Activated CD8-positive, alpha-beta memory T cell treated with anti-CD3 and anti-CD28 coated beads for 36 hours (primary cell): ENCODE data around the gene ONECUT2. TPM values are rescaled to one million over a fixed set of nuclear protein-coding genes. Genes with fewer than 3 reads are reported as not detected.

Experiments used
- CTCF ChIA-PET: fragments of 350-600 bp; sonication (Branson Sonifier 250); formaldehyde crosslinking; loops from one replicate; lab custom pipeline; 2021; ENCODE audit warnings: antibody characterized with exemption; lab: Charles Lee
- POLR2A ChIA-PET: fragments of 350-600 bp; sonication (Branson Sonifier 250); formaldehyde crosslinking; loops from one replicate; lab custom pipeline; 2021; ENCODE audit warnings: antibody characterized with exemption; lab: Charles Lee
- total RNA-seq, 2 experiments: library from RNA; stranded (reverse); gene quantifications; one replicate each; pipeline ENCODE4 v1.2.3, GENCODE V29; 2021

The ONECUT2 gene
- total RNA-seq, 2 experiments from 2014 or later: not detected

DNA sequence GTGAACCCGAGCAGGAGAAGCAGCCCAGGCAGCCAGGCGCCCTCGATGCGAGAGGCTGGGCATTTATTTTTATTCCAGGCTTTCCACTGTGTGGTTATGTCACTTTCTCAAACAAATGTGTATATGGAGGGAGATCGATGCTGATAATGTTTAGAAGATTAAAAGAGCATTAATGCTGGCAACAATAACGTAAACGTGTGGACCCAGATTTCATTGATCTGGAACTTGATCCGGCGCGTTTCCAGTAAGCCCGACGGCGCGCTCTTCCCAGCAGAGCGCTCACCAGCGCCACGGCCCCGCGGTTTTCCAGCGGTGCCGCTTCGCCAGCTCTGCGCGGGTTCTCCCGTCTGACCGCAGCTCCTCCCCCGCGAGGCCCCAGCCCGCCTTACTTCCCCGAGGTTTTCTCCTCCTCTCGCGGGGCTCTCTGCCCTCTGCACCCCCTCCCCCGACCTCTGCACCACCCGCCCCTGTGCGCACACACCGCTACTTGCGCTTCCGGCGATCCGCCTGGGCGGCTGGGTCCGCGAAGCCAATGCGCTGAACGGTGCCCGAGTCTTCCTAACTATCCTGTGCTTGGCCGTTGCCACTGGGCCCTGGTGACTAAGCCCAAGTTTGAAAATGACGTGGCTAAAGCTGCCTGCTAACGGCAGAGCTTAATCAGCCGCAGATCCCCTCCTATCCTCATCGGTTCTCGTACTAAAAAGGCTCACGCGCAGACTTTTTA is 6.1 kb downstream of the ONECUT2 start:
- CTCF ChIA-PET: no interaction called here
- POLR2A ChIA-PET: no interaction called here

DNA sequence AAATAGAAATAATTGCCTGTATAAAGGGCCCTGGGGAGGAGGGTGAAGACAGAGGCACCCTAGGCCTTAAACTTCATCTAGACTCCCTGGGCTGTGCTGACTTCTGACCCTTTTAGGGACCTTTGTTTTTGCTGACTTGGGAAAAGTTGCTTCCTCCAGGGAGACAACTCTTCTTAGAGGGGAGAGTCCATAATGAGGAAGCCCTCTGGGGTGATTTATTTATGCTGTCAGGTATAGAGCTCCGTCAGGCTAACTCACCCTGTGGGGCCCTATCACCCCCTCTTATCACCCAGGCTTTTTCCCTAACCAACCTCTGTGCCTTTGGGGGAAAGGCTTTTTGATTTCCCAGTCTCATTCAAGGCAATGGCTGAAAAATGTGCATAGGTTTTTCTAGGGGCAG is 8.1 kb downstream of the ONECUT2 start:
- POLR2A ChIA-PET: no interaction called here
- CTCF ChIA-PET: no interaction called here

DNA sequence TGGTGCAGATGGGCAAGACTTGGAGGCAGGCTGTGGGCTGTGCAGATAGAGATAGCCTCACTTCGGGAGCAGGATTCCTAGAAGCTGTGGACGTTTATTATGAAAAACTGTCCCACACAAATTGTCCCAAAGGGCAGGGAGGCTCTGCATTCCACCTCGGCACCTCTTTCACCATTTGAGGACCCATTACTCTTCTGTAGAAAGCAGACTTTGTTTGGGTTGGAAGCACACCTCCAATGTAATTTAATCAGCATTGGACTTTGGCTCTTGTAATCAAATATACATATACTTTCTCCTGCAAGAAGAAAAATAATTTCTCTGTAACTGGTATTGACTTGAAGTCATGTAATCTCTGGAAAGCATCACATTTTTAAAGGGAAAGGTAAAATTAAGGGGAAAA is 8.5 kb downstream of the ONECUT2 start:
- CTCF ChIA-PET: no interaction called here
- POLR2A ChIA-PET: no interaction called here

DNA sequence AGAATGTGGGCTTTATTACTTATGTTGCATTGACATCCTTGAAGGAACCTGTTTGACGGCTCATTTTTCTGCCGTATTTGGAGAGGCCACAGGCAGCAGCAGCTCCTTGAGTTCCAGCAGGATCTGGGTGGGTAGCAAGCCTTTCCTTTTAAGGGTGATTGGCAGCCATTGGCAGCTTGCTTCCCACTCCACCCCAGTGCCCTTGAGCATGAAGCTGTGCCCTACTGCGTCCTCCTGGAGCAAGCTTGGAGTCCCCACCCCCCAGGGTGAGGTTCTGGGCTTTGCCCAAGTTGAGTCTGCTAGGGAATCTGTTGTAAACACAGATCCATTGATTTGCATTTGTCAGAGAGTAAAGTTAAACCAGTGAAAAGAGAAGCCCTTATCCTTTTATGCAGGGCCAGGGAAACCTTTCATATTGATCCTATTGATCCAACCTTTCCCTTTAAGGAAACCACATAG is 9.2 kb downstream of the ONECUT2 start:
- POLR2A ChIA-PET: no interaction called here
- CTCF ChIA-PET: no interaction called here

DNA sequence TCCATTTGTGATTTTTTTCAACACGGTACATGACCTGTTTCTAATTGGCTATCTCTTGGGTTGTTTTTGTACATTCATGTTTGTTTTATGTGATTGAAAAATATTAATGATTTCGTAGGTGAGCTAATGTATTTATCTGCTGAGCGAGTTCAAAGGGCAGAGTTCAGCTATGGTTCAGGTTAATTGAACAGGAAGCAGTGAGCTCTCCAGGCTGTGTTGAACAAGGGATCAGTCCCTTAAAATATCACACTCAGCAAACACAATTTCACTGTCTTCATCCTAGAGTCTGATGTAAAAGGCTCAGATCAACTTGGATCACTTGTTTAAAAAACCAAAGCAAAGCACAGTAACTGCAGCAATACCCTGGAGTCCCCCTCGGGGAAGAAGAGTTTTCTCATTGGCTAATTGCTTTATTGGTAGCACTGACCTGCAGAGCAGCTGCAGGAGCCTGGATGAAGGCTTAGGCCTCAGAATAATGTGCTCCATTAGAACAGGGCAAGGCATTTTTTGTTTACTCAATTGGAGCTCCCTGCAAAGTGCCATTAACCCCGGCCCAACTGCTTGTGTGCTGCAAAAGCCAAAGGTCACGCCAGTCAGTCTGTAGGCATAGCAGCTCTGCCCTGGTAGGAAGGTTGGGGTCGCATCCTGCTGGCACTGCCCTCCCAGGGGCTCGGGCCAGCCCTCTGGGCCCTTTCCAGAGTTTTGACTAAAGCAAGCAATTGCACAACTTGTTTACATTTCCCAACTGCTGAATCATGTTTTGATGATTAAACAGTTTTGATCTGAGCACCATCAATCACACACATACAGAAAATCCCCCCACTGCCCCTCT is 10.5 kb downstream of the ONECUT2 start:
- CTCF ChIA-PET: no interaction called here

DNA sequence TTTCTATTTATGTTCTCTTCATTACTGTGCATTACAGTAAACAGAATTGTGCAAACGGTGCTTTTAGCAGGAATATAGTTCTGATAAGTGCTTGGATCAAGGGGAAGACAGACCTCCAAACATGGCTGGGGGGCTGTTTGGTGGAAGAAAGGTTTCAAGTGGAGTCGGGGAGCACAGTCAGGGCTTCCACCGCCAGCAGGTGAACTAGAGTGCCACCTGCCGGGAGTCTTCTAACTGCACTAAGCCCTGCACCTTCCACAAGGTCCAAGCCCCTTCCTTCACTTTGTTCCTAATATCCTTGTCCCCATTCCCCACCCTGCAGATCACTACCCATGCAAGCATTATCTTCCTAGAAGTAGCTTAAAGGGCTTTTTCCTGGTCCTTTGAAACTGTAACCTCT is 11.1 kb downstream of the ONECUT2 start:
- POLR2A ChIA-PET: no interaction called here
- CTCF ChIA-PET: no interaction called here

More for the DNA sequence above, 10.5 kb downstream of the ONECUT2 start:
- POLR2A ChIA-PET: no interaction called here

DNA sequence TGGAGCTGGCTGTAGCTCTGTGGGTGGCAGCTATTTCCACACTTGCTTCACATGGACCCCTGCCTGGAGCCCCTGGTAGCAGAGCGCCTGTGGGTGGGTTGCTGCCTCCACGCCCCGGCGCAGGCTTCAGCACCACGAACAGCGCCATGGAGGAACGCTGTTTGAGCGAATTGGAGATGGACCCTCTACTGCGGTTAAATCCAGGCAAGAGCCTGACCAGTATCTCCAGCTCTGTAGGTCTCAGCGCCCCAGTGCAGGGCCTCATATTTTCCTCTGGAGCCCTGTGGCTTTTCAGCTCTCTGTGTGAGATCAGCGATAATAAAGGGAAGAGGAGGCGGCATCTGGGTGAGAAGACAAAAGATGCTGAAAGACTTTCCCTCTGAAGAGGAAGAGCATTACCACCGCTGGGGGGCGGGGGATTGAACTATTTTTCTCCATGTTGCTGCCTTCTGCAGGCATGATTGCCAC is 12.0 kb downstream of the ONECUT2 start:
- ChIA-PET CTCF (no interaction called here), POLR2A (no interaction called here)

DNA sequence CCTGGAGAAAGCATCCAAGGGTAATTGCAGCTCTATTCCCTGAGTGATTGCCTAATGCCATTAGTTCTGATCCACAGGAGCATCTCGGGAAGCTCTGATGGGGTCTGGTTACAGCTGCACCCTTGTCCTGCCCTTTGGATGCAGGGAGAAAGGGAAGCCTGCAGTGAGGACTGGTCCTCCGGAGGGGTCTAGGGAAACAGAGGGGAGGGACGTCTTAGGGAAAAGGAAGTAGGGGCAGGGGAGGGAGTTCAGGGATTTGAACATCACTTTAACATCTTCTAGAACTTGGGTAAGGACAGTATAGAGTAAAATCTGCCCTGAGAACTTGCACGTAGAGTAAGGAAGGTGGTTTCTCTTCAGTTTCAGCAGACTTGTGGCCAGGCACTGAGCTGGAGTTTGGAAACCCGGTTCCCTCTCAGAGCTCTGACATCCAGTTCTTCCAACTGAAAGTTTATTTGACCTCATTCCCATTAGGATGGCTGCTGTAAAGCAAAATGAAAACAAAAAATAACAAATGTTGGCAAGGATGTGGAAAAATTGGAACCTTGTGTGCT is 20.5 kb downstream of the ONECUT2 start:
- CTCF ChIA-PET: no interaction called here

DNA sequence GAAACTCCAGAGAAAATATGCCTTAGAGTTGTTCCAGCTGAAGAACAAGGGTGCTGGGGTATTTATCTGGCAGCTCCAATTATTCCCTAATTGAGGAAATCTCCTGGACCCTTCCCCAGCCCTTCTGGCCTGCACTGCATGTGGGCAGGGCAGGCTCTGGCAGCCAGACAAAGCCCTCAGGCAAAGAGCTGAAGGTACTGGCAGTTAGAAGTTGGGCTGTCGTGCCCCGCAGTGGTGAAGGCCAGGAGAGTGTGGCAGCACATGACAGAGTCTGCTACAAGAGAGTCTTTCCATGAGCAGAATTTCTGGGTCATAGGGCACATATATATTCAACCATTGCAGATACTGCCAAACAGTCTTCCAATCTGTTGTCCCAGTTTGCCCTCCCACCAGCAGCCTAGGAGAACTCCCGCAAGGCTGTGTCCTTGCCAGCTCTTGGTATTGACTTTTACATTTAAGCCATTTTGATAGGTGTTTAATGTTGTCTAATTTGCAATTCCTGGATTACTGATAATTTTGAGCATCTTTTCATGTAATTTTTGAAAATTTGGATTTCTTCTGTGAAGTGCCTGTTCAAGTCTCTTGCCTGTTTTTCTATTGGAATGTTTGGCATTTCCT is 26.6 kb downstream of the ONECUT2 start:
- POLR2A ChIA-PET: no interaction called here
- CTCF ChIA-PET: no interaction called here

More for the DNA sequence above, 20.5 kb downstream of the ONECUT2 start:
- POLR2A ChIA-PET: no interaction called here

DNA sequence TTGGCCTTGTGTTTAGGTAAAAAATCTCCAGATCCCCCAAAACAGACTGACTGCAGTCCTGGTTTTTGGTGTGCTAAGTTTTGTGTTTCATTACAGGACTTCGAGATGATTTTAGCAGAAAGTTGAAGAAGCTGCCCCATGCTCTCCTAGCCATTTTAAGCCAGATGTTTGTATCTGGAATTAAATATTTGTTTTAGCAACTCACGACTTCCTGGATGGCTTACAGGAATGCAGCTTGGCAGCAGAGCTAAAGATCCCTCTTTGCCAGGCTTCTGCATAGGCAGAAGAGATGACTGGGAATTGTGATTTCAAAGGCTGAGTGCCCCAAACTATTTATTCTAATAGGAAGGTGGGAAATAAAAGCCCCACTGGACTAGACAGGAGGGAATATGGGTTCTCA is 31.1 kb downstream of the ONECUT2 start:
- ChIA-PET CTCF (no interaction called here), POLR2A (no interaction called here)

DNA sequence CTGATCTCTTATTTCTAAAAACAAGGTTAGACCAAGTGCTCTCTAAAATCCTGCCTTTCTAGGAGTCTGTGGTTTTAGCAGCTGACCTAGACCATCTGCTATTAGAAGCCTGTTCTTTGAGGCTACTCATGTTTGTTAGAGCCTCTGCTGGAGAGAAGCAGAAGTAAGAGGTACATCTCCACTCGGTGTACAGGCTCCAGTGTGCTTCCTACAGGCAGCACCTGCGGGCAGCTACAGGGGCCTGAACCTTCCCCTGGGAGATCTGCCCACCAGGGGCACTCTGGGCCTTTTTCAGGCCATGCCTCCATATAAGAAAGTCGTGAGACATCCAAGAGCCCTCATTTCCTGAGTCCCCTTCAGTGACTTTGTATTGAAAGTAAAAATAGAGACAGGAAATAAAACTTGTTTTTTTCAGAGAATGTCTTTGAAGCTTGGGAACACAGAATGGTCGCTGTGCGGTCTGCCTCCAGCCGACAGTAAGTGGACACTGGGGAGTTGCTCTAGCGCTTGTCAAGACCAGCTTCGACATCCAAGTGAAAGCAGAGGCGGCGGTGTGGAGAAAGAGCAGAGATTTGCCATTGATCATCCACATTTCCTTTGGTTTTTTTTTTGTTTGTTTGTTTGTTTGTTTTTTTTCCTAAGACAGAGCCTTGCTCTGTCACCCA is 31.7 kb downstream of the ONECUT2 start:
- CTCF ChIA-PET: no interaction called here
- POLR2A ChIA-PET: no interaction called here

DNA sequence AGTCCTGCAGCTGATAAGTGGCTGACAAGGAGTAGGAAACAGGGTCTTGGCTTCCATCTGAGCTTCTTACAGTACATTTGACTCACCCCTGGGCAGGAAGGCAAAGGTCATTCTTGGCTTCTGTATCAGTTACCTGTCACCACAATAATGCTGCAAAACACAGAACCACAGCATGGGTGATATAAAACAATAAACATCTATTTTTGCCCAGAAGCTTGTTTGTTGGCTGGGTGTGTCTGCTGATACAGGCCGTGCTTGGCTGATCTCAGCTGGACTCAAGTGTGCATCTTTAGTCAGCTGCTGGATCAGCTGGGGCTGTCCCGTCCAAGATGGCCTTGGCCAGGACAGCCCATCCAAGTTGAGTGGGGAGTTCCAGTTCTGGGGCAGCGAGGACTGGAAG is 34.7 kb downstream of the ONECUT2 start:
- POLR2A ChIA-PET: no interaction called here
- CTCF ChIA-PET: no interaction called here

DNA sequence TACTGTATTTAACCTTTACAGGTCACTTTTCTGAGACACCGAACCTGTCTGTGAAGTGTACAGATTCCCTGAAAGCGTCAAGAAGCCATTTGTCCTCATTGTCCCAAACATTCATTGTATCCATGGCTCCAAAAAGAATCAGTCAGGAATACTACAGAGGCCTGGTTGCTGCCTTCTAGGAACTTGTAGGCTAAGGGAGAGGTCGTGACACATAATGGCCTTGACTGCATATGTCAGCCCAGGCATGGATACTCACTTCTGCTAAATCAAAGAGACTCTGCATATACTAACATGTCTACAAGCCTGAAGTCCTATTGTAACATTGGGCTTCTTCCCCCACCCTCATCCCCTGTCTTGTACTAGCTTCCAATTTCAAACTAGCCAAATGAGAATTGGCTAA is 40.2 kb downstream of the ONECUT2 start:
- POLR2A ChIA-PET: no interaction called here
- CTCF ChIA-PET: no interaction called here

DNA sequence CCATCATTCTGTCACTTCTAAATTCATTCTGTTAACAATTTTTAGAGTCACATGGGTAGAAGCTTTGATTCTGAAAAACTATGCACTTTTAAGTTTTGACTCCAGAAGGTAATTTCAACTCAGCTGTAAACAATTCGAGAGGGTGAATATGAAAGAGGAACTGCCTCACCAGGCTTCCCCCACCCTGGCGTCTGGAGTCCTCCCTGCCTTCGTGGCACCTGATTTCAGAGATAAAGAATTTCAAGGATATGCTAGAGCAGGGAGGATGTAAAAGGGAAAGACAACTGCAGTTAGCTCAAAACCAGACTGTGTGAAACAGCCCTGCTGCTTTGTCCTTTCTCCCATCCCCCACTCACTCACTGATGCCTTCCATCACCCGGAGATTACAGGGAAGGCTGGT is 40.7 kb downstream of the ONECUT2 start:
- POLR2A ChIA-PET: no interaction called here
- CTCF ChIA-PET: no interaction called here

DNA sequence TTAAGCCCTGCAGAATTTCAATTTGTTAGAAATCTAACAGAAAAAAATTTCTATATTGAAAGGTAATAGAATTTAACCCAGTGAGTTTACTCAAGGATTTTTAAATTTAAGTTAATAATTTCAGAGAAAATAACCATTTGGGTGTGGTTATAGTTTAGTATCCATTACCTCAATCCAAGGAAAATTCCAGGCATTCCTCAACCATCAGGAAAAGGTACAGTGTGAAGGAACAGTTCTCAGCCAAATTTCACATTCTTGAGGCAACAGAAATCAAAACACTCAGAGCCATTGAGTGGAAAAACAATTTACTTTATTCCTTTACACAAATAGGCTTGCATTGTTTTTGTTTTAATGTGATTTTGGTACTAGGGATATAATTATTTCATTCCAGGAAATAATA is 45.6 kb downstream of the ONECUT2 start:
- POLR2A ChIA-PET: no interaction called here
- CTCF ChIA-PET: no interaction called here

DNA sequence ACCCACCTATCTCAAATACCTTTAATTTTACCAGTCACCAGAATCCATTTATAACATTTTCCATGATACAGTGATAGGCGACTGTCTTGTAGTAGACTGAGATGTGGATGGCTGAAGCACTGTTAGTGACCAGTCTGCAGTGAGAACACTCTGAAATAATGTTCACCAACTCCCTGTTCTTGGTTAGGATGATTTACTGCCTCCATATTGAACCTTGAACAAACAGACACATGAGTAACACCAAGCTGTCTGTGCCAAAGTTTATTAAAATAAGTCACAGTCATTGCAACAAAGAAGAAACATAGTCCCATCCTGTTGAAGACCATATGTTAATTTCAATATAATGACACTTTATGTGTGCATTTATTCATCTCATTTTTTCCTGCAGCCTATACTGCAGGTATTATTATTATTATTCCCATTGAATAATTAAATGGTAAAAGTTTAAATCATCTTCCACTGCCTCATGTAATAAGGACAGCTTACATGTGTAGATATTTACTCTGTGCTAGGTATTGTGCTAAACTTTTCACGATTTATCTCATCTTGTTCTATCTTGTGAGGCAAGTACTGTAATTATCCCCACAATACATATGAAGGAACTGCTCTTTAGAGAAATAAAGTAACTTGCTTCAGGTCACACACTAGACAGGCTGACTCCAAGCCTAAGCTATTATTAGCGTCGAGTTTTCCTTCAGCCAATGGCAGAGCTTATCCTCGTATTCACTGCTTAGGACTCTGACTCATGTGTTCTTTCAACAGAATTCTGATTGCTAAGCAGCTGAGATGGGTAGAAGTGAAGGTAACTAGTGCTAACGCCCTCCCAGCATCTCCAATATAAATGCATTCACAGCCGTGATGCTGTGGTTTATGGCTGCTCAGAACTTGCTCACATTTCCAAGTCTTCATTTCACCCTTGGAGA is 62.5 kb downstream of the ONECUT2 start:
- CTCF ChIA-PET: no interaction called here

DNA sequence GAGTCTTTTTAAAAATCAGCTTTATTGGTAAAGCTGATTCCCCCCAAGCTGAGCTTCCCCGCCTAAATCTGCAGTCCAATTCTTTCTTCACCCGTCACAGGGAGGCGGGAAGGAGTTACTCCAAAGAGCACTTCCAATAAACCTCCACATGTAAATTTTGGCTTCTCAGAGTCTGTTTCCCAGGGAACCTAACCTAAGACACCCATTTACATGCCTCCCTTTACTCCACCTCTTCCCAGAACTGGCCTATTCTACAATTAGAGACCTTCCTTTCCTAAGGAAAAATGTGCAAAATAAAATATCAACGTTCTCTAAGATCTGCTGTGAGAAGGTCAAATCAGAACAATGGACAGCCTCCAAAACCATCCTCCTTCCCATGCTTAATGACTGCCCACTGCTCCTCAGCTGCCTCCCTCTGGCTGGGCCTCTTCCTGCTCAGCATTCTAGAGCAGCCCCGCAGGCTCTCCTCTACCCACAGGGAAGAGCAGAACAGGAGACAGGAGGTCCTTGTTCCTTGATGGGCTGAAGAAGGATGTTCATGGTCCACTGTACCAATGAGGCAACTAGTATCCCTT is 63.6 kb downstream of the ONECUT2 start:
- POLR2A ChIA-PET: no interaction called here
- CTCF ChIA-PET: no interaction called here

More for the DNA sequence above, 62.5 kb downstream of the ONECUT2 start:
- POLR2A ChIA-PET: no interaction called here

DNA sequence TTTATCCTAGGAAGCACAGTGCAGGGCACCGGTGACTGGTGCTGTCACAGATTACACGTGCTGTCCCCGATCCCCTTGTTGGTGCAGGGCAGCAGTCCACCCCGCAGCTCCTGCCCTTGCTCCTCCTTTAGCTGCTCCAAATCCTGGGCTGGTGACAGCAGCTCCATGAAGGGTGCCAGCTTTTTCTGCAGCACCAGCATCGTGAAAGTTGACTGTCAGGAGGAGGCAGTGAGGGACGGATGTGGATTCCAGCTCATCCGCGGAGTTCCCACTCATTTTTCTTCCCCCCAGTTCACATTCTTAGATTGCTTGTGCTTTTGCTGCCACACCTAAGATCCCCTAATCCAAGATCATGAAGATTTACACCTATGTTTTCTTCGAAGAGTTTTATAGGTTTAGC is 67.5 kb downstream of the ONECUT2 start:
- ChIA-PET POLR2A (no interaction called here), CTCF (interaction anchor here (0.7 kb wide), 1 partner anchor 1824 kb away, joined by 3 read pairs; no protein-coding TSS in a partner anchor)
